Fibroblast of skin of left quadriceps (primary cell): ENCODE data around the gene NBL1.

Experiments used
- DNase-seq, 2 experiments: peaks; one replicate each; pipeline ENCODE4 v3.0.0-alpha.2; 2013; ENCODE audit warnings: low read depth in 2 of 2

The NBL1 gene

DNA sequence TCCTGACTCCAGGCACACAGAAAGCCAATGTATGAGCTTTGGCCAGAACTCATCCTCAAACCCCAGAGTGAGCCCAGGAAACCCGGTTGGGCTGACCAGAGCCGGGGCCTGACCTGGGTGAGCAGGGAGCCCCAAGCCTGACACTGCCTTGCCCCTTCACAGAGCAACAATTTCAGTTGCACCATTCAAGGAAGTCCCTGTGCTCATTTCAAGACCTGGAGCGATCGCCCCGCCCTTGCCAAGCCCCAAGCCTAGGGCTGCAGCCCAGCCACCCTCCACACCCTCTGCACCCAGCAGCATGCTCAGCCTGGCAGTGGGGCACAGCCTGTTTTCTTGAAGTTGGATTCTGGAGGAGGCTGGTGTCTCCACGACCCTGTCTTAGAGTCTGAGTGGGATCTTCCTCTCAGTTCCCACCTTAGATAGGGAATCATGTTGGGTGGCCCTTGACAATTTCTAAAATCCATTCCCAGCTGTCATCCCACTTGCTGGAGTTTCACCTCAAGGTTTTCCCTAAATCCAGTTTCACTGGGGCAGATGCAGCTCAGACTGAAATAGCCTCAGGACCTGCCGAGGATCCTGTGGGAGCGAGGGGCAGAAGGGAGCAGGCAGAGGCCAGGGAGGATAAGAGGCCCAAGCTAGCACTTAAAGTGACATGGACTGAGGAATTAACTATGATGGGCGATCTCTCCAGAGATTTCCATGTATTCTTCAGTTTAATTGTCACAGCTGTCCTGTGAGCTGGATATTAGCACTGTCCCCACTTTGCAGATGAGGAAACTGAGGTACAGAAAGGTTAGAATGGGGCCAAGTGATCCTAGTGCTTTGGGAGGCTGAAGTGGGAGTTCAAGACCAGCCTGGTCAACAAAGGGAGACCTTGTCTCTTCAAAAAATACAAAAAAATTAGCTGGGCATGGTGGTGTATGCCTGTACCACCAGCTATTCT is 2.5 kb downstream of the NBL1 start:
- no peak for DNase-seq

DNA sequence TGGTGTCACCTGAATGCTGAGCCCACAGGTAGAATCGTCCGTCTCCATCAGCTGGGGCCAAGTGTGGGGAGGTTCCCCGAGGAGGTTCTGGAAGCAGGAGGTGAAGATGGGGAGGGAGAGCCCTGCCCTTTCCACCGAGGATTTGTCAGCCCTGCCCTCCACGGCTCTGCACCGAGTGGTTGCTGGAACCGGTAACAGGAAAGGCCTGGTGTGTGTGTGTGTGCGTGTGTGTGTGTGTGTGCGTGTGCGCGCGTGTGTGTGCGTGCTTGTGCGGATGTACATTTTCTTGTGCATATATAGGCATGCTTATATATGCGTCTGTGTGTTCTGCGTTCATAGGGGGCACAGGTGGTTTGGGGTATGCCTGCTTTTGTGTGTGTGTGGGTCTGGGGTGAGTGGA is 3.5 kb downstream of the NBL1 start:
- no peak for DNase-seq

DNA sequence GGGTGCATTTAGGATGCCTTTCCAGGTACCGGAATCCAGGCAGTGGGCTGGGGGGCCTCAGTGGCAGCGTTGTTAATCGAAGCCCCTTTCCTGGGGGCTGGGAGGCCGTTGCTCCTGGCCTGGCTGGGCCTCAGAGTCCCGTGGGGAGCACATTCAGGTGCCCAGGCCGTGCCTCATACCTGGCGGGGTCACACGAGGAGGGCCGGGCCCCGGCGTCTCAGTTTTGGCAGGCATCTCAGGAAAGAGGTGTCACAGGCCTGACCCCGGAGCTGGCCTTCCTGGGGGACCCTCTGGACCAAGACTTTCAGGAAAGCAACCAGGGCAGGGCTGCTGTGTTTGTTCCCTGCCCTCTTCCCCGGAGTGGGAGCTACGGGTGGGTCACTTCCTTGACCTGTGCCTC is 4.1 kb downstream of the NBL1 start:
- DNase-seq, result no peak

DNA sequence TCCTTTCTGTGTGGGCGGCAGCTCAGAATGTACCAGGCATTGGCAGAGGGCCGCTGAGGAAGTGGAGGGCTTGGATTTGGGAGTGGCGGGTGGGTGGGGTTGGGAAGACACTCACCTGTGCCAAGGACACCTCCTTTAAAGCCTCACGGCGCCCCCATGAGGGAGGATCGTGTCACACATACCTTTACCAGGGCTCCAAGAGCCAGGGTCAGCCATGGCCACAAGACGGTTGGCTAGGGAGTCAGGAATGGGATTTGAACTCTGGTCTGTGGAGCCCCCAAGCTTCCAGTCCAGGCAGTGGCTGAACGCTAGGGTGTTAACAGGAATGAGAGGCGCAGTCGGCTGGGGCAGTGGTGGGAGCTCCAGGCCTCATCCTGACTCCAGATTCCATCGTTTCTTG is 4.6 kb downstream of the NBL1 start:
- no peak for DNase-seq

DNA sequence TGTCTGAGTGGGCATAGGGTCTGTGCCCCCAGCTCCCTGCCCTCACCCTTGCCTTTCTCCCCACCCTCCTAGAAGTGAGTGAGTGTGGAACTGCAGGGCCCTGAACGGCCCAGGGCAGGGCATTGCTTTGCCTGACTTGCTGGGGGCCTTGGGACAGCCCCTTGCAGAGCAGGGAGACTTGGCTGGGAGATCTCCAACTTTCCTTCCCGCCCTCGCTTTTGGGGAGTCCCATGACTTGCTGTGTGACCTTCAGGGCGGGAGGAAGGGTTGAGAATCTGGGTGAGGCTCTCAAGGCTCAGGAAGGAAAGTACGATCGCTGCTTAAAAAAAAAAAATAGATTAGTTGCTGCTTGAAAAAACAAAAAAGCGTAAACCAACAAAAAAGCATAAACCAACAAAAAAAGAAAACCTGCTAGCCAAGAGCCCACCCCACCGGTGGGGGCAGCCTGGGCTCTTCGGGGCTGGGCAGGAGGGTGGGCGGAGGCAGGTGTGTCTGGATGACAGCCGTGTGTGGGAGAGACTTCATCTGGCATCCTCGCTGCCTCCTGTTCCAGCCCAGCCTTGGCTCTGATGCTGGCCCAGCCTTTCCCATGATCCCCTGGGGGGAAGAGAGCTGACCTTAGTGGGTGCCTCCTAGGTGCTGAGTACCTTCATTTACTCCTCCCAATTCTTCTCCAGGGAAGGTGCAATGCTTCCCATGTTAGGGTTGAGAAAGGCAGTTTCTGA is 6.5 kb downstream of the NBL1 start:
- DNase-seq, result no peak

DNA sequence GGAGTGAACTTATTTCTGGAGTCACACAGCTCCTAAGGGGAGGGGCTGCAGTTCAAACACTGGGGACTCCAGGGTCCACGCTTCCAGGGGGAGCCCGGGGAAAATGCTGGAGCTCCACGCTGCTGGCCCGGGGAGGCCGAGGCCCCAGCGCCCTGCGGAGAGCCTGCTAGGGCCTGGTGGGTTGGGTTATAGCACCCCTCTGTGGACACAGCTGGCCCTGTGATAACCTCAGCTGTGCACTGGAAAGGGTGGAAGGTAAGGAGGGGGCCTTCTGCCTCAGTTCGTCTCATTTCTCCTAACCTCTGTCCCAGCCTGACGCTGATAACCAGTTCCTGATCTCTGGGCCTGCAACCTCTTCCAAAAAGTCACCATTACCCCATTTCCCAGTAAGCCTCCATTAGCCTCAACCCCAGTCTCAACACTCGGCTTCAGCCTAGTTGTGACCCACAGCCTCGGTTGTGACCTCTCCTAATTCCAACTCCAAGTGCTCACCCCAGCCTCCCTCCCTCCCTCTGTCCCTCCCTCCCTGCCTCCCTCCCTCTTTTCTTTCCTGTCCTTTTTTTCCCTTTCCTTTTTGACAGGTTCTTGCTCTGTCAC is 7.1 kb downstream of the NBL1 start:
- no peak for DNase-seq

DNA sequence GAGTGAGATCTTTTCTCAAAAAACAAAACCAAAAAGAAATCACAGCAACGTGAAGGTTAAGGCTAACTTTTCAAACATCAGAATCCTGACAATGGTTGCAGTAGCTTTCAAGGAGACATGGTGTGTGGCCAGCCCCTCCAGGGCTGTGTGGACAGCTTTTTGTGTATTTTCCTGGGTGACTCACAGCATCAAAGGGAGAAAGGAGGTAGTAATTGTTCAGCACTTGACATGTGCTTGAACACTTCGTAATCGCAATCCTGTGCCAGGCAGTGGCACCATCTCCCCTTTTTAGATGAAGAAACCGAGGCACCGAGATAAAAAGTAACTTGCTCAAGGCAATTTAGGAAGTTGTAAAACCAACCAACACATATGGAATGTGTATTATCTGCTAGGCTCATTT is 10.3 kb downstream of the NBL1 start:
- no peak for DNase-seq

DNA sequence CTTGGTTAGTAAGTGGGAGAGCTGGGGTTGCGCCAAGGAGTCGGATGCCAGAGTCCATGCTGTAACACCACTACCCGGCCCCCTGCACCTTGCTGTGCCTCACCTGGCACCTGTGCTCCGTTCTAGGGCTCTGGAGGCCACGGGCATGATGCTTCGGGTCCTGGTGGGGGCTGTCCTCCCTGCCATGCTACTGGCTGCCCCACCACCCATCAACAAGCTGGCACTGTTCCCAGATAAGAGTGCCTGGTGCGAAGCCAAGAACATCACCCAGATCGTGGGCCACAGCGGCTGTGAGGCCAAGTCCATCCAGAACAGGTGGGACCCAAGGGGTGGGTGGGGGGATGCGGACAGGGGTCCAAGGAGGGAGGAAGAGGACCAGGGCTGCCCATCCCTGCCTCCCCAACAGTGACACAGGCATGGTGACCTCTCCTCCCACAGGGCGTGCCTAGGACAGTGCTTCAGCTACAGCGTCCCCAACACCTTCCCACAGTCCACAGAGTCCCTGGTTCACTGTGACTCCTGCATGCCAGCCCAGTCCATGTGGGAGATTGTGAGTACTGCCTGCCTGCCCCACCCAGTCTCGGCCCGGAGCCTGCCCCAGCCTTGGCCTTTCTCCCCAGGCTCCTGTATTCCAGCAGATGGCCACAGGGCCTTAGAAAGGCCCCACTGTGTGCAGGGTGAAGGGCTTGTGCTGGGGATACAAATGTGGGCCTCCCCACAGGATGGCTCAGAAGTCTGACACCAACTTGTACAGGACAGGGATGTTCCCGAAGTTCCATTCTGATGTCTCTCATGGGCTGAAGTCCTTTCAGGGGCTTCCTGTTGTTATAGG is 11.0 kb downstream of the NBL1 start:
- no peak for DNase-seq

DNA sequence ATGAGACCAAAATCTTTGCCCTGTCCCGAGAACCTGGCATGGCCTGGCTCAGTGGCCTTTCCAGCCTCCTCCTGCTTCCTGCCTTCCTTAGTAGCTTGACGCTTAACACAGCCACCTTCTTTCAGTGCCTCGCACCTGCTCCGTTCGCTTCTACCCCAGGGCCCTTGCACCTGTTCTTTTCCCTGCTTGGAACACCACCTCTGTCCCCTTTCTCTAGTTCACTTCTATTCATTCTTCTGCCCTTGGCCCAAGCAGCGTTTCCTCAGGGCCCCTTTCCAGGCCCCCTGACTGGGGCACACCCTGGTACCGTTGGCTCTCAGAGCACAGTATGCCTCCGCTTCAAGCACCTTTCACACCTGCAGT is 11.6 kb downstream of the NBL1 start:
- no peak for DNase-seq

DNA sequence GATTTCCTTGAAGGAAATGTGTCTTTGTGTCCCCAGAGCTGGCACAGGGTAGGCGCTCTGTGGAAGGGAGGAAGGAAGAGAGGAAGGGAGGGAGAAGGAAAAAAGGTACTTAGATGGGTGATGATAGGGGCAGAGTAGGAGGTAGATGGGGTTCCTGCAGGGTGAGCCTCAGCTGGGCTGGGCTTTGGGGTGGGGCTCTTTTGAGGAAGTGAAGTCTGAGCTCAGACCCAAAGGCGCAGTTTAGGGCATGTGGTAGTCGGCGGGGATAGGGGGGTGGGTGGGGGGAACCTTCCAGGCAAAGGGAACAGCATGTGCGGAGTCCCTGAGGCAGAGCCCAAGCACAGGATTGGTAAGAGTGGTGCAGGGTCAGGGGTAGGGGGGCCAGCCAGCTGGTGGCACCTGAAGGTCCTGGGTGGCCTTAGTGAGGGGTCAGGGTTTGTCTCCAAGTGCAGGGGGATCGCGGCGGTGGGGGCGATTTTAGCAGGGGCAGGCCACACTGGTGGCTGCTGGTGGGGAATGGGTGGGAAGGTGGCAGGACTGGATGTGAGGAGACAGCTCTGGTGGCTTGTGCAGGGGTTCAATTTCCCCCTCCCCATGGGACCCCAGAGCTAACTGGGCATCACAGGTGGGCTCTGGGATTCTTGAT is 12.1 kb downstream of the NBL1 start:
- DNase-seq, result no peak

DNA sequence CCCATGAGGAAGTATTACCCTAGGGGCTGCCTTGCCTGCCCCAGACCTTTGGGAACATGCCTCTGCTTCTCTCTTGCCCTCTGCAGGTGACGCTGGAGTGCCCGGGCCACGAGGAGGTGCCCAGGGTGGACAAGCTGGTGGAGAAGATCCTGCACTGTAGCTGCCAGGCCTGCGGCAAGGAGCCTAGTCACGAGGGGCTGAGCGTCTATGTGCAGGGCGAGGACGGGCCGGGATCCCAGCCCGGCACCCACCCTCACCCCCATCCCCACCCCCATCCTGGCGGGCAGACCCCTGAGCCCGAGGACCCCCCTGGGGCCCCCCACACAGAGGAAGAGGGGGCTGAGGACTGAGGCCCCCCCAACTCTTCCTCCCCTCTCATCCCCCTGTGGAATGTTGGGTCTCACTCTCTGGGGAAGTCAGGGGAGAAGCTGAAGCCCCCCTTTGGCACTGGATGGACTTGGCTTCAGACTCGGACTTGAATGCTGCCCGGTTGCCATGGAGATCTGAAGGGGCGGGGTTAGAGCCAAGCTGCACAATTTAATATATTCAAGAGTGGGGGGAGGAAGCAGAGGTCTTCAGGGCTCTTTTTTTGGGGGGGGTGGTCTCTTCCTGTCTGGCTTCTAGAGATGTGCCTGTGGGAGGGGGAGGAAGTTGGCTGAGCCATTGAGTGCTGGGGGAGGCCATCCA is 12.8 kb downstream of the NBL1 start:
- DNase-seq, result no peak

DNA sequence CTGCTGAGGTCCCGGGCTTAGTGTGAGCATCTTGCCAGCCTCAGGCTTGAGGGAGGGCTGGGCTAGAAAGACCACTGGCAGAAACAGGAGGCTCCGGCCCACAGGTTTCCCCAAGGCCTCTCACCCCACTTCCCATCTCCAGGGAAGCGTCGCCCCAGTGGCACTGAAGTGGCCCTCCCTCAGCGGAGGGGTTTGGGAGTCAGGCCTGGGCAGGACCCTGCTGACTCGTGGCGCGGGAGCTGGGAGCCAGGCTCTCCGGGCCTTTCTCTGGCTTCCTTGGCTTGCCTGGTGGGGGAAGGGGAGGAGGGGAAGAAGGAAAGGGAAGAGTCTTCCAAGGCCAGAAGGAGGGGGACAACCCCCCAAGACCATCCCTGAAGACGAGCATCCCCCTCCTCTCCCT is 13.4 kb downstream of the NBL1 start:
- no peak for DNase-seq

DNA sequence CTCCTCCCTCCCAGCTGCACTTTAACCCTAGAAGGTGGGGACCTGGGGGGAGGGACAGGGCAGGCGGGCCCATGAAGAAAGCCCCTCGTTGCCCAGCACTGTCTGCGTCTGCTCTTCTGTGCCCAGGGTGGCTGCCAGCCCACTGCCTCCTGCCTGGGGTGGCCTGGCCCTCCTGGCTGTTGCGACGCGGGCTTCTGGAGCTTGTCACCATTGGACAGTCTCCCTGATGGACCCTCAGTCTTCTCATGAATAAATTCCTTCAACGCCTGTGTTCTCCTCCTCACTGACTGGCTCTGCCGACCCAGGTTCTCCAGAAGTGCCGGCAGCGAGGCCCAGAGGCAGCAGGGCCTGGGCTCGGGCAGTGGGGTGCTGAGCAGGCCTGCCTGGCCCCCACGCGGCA is 14.1 kb downstream of the NBL1 start:
- DNase-seq, result no peak

DNA sequence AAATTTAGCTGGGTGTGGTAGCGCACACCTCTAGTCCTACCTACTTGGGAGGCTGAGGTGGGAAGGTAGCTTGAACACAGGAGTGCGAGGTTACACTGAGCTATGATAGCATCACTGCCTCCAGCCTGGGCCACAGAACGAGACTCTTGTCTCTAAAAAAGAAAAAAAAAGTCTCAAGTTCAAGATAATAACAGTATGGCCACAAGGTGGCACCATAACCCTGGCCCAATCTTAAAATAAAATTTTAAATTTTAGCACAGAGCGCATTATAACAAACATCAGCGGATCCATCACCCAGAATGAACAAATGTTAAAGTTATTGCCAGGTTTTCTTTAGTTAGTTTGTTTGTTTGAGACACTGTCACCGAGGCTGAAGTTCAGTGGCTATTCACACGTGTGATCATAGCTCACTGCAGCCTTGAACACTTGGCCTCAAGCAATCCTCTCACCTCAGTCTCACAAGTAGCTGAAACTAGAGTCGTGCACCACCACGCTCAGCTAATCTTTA is 17.7 kb downstream of the NBL1 start:
- DNase-seq, result no peak

DNA sequence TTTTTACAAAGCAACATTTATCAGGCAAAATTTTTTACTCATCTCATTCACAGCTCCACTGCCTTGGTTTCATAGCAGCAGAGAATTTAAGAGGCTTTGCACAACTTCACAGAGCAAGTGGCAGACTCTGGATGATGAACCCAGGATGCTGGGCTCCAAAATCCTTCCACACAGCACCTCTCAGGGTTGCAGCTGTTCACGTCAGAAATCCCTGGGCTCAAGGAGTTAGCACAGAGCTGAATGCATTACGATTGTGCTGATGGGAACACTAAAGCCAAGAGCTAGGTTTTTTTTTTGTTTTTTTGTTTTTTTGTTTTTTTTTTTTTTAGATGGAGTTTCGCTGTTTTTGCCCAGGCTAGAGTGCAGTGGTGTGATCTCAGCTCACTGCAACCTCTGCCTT is 18.2 kb downstream of the NBL1 start:
- no peak for DNase-seq

DNA sequence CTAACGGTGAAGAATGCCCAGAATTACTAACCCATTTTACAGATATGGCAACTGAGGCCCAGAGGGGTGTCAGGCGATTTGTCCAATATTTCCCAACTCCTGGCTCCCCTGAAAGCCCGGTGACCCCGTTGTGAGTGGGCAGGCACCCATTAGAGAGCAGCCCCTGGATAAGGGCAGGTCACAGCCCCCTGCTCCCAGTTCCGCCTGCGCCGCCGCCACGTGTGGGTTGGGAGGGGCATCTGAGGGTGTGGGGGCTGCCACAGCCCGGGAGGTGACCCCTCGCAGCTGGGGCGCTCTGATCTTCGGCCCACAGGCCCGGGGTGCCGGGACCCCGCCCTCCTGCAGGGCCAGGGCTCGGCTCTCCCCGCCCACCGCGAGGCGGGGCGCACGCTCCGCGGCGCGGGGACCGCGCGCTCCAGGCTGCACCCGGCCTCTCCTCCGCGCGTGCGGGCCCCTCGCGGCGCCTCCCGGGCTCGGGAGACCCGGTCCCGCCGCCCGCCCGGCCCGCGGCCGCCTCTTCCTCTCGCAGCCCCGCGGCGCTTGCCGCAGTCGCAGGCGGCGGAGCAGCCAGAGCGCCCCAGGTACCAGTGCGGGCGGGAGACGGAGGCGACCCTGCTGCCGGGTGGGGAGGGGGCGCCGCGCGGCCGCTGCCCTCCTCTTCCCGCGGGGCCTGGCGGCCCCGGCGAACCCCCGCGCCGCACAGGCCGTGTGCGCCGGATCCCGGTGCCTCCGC is 20.5 kb downstream of the NBL1 start, which contains the start of gene HTR6:
HTR6 (plus strand) TSS at position 423 of the 733 bp plus-strand sequence. CDS start 879 bp downstream, outside the sequence.
- no peak for DNase-seq

DNA sequence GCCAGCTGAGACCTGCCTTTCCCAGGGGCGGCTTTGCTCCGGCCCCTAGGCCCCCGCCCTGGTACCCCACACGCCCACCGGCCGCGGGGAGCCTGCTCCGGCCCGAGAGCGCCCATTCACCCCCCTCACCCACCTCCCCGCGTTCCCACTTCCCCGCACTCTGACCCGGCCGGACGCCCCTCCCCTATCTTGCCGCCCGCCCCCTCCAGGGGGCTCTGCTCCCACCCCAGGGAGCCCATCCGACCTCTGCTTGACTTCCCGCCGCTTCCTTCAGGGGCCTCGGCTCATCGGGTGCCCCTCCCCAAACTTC is 21.0 kb downstream of the NBL1 start:
- DNase-seq, result no peak

DNA sequence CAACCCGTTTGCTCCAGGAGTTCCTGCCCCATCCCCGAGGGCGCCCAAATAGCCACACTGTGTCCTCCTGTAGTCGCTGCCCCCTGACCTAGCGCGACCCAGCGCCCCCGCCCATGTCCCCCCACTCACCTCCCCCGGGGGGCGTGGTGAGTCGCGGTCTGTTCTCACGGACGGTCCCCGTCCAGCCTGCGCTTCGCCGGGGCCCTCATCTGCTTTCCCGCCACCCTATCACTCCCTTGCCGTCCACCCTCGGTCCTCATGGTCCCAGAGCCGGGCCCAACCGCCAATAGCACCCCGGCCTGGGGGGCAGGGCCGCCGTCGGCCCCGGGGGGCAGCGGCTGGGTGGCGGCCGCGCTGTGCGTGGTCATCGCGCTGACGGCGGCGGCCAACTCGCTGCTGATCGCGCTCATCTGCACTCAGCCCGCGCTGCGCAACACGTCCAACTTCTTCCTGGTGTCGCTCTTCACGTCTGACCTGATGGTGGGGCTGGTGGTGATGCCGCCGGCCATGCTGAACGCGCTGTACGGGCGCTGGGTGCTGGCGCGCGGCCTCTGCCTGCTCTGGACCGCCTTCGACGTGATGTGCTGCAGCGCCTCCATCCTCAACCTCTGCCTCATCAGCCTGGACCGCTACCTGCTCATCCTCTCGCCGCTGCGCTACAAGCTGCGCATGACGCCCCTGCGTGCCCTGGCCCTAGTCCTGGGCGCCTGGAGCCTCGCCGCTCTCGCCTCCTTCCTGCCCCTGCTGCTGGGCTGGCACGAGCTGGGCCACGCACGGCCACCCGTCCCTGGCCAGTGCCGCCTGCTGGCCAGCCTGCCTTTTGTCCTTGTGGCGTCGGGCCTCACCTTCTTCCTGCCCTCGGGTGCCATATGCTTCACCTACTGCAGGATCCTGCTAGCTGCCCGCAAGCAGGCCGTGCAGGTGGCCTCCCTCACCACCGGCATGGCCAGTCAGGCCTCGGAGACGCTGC is 21.7 kb downstream of the NBL1 start:
- no peak for DNase-seq

DNA sequence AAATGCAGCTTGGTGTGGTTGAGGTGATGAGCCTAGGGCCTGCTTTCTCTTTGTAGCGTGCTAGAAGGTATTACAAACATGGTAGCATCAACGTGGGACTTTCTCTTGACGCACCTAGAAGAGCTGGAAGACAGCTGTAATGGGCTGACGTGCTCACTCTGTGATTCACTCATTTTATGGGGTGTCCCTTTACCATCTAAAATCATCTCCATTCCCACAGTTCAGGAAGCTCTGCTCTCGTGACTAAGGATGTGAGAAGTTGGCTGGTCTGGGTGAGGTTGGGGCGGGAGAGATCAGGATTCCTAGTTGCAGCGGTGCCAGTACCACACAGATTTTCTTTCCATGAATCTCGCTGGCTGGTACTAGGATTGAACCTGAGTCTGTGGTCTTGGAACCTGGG is 24.8 kb downstream of the NBL1 start:
- no peak for DNase-seq
